Measurements from ENCODE around the gene MAGED2.

MAGED2 gene

DNA sequence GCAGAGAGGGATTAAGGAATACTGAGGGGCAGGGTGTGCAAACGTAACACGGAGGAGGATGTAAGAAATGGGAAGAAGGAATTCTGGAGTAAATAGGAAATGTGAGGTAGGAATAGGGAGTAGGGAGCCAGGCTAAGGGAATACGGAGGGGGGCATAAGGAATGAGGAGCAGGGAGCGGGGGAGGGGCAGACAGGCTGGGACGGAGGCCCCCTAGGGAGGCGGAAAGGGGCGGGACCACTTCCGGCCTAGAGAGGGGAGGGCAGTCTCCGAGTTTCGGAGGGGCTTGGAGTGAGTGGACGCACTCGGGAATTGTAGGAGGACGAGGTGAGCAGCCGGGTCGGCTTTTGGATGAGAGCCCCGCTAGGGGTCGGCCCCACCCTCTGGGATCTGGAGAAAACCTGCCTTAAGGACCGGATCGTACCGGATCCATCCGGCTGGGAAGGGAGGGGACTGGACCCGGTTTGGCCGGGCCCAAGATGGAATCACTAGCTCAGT lies 612 bp downstream of the MAGED2 start:
- in situ Hi-C loops (cut with HindIII; ENCODE audit: low sequenced_read_pairs) = no loop called here
- peak; percentile 4 for DNase-seq (ENCODE audit: low read depth)
- peak overlapping the region; percentile 76 for H3K4me3 ChIP-seq (ENCODE audit: low read depth, low read length)
- TF ChIP-seq CTCF (IDR thresholded peaks at IDR 0.05; ENCODE audit: low read depth, low read length, missing control alignments) = no peak

- DNase-seq (ENCODE audit: low read depth) = peak; percentile 93
- TF ChIP-seq CTCF (IDR thresholded peaks at IDR 0.05; ENCODE audit: low read depth, low read length, missing control alignments) = no peak
- in situ Hi-C loops (cut with HindIII; ENCODE audit: low sequenced_read_pairs) = no loop called here
- peak overlapping the region; percentile 76 for H3K4me3 ChIP-seq (ENCODE audit: low read depth, low read length)
Observed at GRCh38 chrX:54808605-54809483, 1.3 kb downstream of the MAGED2 start.

DNA sequence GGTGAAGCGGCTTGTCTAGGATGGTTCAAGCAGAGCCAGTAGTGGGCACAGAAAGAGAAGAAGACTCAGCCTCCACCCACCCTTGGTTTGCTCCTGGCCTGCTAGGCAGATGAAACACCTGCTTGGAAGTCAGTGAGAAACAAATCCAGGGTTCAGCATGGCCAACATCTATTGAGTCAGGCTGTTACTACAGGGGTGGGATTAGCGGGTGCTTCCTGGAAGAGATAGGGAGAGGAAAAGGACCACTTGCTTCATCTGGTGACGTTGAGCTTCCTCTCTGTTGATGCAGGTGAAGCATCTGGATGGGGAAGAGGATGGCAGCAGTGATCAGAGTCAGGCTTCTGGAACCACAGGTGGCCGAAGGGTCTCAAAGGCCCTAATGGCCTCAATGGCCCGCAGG lies 3.0 kb downstream of the MAGED2 start:
- H3K4me3 ChIP-seq (ENCODE audit: low read depth, low read length) = peak overlapping the region; percentile 76
- no peak for DNase-seq (ENCODE audit: low read depth)
- in situ Hi-C loops (cut with HindIII; ENCODE audit: low sequenced_read_pairs) = no loop called here
- no peak for TF ChIP-seq CTCF (IDR thresholded peaks at IDR 0.05; ENCODE audit: low read depth, low read length, missing control alignments)

- TF ChIP-seq CTCF (IDR thresholded peaks at IDR 0.05; ENCODE audit: low read depth, low read length, missing control alignments) = no peak
- in situ Hi-C loops (cut with HindIII; ENCODE audit: low sequenced_read_pairs) = no loop called here
- DNase-seq (ENCODE audit: low read depth) = no peak
- H3K4me3 ChIP-seq (ENCODE audit: low read depth, low read length) = no peak overlapping the region
Observed at GRCh38 chrX:54811301-54811885, 3.8 kb downstream of the MAGED2 start.

GRCh38 chrX:54812306-54812705 lies 4.8 kb downstream of the MAGED2 start:
- no peak for DNase-seq (ENCODE audit: low read depth)
- no peak for TF ChIP-seq CTCF (IDR thresholded peaks at IDR 0.05; ENCODE audit: low read depth, low read length, missing control alignments)
- H3K4me3 ChIP-seq (ENCODE audit: low read depth, low read length) = no peak overlapping the region
- in situ Hi-C loops (cut with HindIII; ENCODE audit: low sequenced_read_pairs) = no loop called here

DNA sequence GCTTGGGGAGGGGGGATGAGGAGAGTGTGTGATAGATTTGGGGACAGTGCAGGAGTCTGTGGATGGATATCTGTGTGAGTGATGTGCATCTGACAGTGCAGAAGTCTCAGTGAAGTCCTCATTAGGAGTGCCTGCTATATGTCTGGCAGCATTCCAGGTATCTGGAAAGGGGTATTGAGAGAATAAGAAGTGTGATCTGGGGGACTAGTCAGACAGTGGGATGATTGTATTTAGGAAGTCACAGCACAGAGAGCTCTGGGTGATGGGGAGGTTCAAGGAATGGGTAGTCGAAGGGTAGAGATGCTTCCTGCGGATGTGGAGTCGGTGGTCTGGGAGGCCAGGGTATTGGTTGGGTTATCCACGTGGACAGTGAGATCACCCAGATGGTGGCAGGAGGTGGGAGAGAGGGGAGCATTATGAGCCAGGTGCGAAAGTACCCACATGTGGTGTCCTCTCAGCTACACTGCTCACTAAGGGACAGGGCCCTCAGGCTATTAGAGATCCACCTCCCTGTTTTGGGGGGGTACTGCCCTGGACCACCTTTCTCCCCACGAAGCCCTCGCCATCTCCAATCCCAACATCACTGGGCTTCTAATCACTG lies 9.8 kb downstream of the MAGED2 start:
- no peak overlapping the region for H3K4me3 ChIP-seq (ENCODE audit: low read depth, low read length)
- in situ Hi-C loops (cut with HindIII; ENCODE audit: low sequenced_read_pairs) = no loop called here
- TF ChIP-seq CTCF (IDR thresholded peaks at IDR 0.05; ENCODE audit: low read depth, low read length, missing control alignments) = no peak
- DNase-seq (ENCODE audit: low read depth) = no peak
